Stimulated activated CD8-positive, alpha-beta memory T cell treated with anti-CD3 and anti-CD28 coated beads, Interleukin-2, amount 100 ng/mL, for 1 hour (primary cell): ENCODE results near the gene UGT2A3.

Experiments
- DNase-seq, 2 donors: peaks; one replicate each; pipeline ENCODE4 v3.0.0-alpha.2; 2020; ENCODE audit warnings: low read depth in 2 of 2

Gene UGT2A3

GRCh38 chr4:68912807-68913206 lies 38.8 kb downstream of the UGT2A3 start:
- DNase-seq: no peak

- DNase-seq: no peak
Observed at GRCh38 chr4:68909385-68909784, 42.2 kb downstream of the UGT2A3 start.

- DNase-seq: no peak
Observed at GRCh38 chr4:68907788-68908700, 43.6 kb downstream of the UGT2A3 start.

GRCh38 chr4:68907245-68907644 lies 44.4 kb downstream of the UGT2A3 start:
- DNase-seq: no peak

- DNase-seq: no peak
Observed at GRCh38 chr4:68906780-68907137, 44.8 kb downstream of the UGT2A3 start.

GRCh38 chr4:68905939-68906779 lies 45.4 kb downstream of the UGT2A3 start:
- no peak for DNase-seq

GRCh38 chr4:68905598-68905938 lies 46.0 kb downstream of the UGT2A3 start:
- DNase-seq: no peak

- no peak for DNase-seq
Observed at GRCh38 chr4:68904786-68905185, 46.8 kb downstream of the UGT2A3 start.

- no peak for DNase-seq
Observed at GRCh38 chr4:68896749-68897148, 54.9 kb downstream of the UGT2A3 start.

GRCh38 chr4:68895561-68896198 lies 55.9 kb downstream of the UGT2A3 start:
- no peak for DNase-seq

GRCh38 chr4:68892861-68893260 lies 58.7 kb downstream of the UGT2A3 start:
- no peak for DNase-seq

GRCh38 chr4:68891678-68892077 lies 59.9 kb downstream of the UGT2A3 start:
- DNase-seq: no peak

- no peak for DNase-seq
Observed at GRCh38 chr4:68885545-68885944, 66.1 kb downstream of the UGT2A3 start.

GRCh38 chr4:68883870-68884269 lies 67.7 kb downstream of the UGT2A3 start:
- DNase-seq: no peak
